GM21526 (cell line): ENCODE measurements around the gene HERC5.
"Not testable (repeated sequence)": the region's sequence is repeated elsewhere in the genome, so short reads cannot be mapped to it uniquely, and the experiment has no call there.

Experiments used
- ATAC-seq: cut with Tn5 transposase; IDR thresholded peaks from one replicate; pipeline ENCODE4 v1.9.1; 2021; ENCODE audit warnings: moderate library complexity; ENCODE audit not compliant: unreplicated experiment, low FRiP score

HERC5 gene

DNA sequence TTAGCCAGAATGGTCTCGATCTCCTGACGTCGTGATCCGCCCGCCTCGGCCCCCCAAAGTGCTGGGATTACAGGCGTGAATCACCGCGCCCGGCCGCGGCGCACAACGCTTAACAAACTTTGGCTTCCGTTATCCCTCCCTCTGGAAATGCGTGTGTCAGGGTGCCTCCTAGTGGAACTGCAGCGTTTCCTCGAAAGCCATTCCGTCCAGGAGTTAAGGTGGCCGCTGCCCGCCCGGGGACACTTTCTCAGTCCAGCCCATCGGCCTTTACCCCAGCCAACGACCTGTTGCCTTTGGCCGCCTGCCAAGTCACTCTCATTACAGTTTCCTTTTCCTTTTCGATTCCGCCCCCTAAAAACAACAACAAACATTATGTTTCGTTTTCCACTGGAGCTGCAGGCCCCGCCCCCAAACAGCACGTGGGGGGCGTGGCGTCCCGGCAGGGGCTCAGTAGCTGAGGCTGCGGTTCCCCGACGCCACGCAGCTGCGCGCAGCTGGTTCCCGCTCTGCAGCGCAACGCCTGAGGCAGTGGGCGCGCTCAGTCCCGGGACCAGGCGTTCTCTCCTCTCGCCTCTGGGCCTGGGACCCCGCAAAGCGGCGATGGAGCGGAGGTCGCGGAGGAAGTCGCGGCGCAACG lies at the start of gene HERC5:
Gene HERC5 (plus strand): TSS at position 450 of the 637 bp plus-strand sequence. CDS start 151 bp downstream, at position 601.
- peak; percentile 93 for ATAC-seq

DNA sequence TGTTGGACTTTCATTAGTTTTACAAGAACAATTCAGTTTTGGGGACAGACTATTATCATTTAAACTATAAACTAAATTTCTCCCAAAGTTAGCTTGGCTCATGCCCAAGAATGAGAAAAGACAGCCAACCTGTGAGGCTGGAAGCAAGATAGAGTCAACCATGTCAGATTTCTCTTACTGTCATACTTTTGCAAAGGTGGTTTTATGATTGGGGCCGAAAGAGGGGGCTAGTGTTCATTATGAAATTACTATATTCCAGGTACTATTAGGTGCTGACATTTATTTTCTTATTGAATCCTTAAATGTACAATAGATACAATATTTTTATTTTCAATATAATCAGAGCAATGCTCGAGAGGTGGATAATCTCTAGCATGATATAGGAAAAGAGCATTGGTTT lies 47.7 kb upstream of the HERC5 start:
- ATAC-seq = no peak

- no peak for ATAC-seq
Measured at GRCh38 chr4:88409789-88410188, 47.1 kb upstream of the HERC5 start.

DNA sequence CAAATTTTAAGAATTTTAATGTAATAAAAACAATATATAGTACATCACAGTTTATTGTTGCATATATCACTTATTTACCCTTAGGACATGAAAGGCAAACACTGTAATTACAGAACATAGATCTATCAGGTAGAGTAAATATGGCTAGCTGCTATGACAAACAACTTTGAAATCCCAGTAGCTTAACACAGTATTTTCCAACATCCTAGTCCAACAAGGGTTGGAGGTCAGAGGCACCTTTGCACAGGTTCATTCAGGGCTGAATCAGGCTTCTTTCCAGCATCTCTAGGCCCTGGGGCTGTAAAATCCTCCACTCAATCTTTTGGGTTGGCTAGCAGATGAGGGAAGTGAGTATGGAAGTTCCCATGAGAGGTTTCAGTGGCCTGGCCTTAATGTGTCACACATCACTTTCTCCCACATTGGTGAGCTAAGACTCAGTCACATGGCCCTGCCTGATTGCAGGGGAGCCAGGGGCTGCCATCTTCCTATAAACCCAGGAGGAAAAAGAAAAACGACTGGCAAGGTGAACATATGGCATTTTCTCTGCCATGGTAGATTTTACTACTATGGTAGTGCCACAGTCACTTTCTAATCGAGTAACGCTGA lies 45.3 kb upstream of the HERC5 start:
- no peak for ATAC-seq

DNA sequence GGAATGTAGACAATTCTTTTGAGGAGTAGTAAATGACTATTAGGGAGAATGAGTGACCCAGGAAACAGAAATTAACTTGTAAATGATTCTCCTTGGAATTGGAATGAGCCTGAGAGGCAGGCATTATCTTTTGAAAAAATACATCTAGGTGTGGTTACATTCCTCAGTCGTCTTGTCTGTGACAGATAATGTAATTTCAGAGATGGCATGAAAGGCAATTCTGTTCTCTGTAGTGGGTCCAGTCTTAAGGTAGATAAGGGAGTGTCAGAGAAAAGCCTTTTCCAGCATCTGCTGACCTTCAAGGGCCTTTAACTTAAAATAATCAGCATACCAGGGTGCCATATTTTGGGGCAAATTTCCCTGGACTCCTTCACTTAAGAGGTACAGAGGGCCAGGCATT lies 43.1 kb upstream of the HERC5 start:
- no peak for ATAC-seq

GRCh38 chr4:88414755-88415154 lies 42.2 kb upstream of the HERC5 start:
- no peak for ATAC-seq

DNA sequence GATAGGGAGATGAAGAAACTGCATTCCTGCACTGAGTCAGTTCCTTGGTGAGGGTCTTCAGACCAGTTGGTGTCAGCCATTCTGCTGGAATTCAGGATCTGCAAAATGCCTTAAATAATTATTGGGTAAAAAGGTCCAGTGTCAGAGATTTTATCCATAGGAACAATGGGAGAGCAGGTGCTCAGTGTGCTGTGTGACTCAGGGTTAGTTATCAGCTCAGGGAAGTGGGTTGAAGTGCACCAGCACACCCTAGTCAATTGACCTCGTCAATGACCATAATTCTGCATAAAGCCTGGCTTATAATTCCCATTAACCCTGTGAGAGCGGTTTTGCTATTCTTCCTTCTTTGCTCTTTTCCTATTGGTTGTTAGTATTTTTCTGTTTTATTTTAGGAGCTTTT lies 40.9 kb upstream of the HERC5 start:
- ATAC-seq = no peak

DNA sequence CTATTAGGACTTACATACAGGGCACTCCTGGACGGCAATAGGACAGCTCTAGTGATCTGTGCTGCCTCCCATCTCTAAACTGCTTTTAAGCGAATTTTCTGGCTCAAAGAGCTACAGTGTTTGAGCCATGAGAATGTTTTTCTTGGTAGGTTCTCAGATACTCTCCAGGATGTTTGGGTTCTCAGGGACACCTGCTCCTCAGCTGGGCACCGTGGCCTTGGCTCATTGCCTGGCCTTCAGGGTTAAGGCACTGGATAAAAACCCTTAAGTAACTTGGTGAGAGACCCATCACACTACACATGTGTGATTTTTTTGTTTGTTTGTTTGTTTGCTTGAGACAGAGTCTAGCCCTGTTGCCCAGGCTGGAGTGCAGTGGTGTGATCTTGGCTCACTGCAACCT lies 38.5 kb upstream of the HERC5 start:
- no peak for ATAC-seq

DNA sequence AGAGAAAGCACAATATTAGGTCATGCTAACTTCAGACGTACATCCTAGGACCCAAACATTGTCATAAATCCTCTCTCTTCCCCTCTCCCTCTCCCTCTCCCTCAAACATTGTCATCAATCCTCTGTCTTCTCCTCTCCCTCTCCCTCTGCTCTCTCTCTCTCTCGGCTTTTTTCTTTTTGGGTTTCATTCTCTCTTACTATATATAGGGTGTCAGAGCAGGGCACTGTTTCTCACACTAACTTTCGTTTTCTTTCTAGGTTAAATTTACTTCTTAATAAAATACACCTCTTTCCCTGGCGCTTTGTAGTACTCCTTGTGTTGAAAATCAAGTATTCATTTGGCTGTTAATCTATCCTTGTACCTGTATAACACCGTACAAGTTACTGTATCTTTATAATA lies 37.0 kb upstream of the HERC5 start:
- no peak for ATAC-seq

DNA sequence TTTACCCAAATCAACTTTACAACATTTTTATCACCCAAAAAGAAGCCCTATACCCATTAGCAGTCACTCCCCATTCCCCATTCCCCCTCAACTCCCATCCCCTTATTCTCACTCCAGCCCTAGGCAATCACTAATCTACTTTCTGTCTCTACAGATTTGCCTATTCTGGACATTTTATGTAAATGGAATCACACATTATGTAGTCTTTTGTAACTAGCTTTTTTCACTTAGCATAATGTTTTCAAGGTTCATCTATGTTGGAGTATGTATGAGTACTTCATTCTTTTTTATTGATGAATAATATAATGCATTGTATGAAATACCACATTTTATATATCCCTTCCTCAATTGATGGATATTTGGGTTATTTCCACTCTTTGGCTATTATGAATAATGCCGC lies 36.1 kb upstream of the HERC5 start:
- ATAC-seq = no peak

- ATAC-seq = no peak
Measured at GRCh38 chr4:88422403-88422802, 34.5 kb upstream of the HERC5 start.

DNA sequence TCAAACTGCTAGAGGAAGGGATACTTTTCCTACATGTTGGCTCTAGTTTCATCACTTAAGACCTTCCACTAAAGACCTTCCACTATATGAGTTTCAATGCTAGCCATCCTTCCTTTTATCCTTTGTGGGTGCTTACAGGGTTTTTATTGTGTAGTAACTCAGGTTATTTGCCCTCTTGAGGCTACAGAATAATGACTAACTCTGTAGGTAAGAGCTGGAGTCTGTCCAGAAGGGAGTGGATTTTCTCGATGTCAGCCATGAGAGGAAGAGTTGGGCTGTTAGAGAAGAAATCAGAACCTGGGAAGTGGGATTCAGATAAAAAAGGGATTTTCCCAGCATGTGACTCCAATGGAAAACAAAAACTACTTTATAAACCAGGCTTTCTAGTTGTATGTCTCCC lies 27.5 kb upstream of the HERC5 start:
- ATAC-seq = no peak

DNA sequence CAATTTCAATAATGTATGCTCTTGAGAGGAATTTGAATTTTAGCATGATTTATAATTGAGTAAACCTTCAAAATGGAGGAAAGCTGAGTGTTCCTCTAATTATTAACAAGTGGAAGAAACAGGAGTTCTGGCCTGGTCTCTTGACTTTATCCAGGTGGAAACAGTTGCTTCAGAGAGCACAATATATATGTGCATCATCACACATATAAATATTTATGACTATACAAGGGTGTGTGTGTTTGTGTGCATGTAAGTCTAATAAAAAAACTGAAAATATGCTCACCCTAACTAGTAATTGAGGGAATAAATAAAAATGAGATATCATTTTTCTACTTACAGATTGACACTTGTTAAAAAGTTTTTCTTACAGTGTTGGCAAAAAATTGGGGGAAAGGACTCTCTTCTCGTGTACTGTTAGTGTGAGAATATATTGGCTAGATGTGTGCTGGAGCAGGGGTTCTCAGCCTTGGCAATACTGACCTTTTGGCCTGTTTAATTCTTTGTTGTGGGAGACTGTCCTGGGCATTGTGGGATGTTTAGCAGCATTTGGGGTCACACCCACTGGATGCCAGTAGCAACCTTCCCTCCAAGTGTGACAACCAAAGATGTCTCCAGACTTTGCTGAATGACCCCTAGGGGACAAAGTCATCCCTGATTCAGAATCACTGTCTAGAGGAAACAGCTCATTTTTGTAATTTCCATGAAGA lies 20.8 kb upstream of the HERC5 start:
- no peak for ATAC-seq

DNA sequence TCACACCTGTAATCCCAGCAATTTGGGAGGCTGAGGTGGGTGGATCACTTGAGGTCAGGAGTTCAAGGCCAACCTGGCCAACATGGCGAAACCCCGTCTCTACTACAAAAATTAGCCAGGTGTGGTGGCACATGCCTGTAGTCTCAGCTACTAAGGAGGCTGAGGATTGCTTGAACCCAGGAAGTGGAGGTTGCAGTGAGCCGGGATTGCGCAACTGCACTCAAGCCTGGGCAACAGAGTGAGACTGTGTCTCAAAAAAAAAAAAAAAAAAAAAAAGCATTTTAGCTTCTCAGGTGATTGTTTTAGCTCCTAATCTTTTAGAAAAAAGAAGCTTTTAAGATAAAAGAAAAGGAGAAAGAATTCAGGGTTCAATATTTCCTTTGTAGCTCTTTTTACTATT lies 19.0 kb upstream of the HERC5 start:
- ATAC-seq = not testable (repeated sequence)

- no peak for ATAC-seq
Measured at GRCh38 chr4:88439161-88439760, 17.7 kb upstream of the HERC5 start.

DNA sequence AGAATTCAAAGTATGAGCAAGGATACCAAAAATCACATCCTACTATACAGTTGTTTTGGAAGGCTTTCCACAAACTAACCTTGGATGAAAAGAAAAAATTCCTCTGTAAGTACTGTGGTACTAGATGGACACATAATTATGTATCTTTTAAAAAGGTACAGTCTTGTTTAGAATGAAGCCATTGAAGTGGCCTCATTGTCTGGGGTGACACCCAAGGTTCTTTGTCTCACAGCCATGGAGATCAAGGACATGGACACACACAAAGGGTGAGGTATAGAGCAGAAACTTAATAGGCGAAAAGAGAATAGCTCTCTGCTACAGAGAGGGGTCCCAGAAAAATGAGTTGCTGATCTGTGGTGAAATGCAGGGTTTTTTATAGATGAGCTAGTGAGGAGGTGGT lies 16.8 kb upstream of the HERC5 start:
- no peak for ATAC-seq

DNA sequence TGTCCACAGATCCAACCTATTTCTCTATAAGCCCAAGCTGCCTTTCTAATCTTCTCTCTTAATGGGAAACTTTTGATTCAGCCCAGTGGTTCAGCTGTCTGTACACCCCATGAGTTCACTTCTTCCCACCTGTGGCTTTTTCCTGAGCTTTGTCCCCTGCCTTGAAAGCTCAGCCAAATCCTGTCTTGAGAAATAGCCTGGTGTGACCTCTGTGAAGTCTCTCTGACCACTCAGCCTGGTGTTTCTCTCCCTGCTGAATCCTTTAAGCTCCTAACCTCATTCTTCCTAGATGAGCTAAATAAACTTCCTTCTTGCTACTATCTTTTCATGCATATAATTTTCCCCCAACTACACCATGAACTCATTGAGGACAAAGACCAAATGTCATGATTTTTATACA lies 15.2 kb upstream of the HERC5 start:
- ATAC-seq = no peak

DNA sequence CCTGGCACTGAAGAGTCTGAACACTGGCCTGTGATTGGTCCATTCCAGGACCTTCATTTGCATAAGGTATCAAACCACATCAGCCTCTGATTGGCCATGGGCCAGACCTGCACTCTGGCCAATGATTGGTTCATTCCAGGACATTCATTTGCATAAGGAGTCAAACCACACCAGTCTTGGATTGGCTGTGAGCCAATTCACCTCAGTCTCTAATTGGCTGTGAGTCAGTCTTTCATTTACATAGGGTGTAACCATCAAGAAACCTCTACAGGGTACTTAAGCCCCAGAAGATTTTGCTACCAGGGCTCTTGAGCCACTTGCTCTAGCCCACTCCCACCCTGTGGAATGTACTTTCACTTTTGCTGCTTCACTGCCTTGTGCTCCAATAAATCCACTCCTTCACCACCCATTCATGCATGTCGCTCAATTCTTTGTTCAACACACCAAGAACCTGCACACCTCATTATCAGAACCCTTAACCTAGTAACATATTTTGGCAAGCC lies 14.2 kb upstream of the HERC5 start:
- ATAC-seq = no peak

- no peak for ATAC-seq
Measured at GRCh38 chr4:88443486-88443885, 13.4 kb upstream of the HERC5 start.

- ATAC-seq = no peak
Measured at GRCh38 chr4:88445252-88445651, 11.7 kb upstream of the HERC5 start.

GRCh38 chr4:88446124-88446523 lies 10.8 kb upstream of the HERC5 start:
- no peak for ATAC-seq
